Stimulated activated CD4-positive, alpha-beta T cell treated with anti-CD3 and anti-CD28 coated beads, Interleukin-2, amount 100 ng/mL, for 48 hours (primary cell): ENCODE results near the gene ZBED3.

Experiments
- DNase-seq, 2 donors: peaks; one replicate each; pipeline ENCODE4 v3.0.0-alpha.2; 2020

Gene ZBED3

DNA sequence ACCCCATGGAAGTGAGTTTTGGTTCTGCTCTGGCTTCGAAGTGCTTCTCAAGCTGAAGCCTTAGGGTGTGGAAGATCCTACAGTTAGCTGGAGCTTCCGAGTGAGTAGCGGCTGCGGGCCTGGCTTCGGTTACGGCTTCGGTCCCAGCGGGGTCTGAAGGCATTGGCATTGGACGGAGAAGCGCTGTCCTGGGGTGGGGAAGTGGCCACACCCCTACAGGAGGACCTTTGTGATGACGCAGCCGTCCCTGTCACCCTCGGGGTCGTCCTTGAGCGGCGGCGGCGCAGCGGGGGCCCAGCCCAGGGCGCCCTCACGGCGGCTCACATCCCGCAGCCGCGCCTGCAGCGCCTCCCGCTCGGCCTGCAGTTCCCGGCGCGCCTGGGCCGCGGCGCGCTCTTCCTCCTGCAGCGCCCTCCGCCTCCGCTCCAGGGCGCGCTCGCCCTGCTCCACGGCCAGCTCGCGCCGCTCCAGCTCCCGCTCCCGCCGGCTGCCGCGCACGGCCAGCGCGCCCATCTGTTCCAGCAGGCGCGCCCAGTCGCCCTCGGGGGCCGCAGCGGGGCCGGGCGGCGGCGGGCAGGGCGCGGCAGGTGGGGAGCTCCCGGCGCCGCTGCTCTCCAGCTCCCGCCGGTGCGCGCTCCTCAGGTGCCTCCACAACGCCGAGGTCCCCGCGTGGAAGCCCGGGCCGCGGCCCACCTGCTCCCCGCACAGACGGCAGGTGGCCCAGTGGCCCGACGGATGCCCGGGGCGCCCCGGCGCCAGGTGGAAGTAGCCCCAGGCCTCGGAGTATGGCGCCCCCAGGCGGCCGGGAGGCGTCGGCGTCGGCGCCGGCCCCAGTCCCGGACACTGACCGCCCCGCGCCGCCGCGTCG is 9.9 kb downstream of the ZBED3 start:
- DNase-seq: peak; percentile 49 to 72

DNA sequence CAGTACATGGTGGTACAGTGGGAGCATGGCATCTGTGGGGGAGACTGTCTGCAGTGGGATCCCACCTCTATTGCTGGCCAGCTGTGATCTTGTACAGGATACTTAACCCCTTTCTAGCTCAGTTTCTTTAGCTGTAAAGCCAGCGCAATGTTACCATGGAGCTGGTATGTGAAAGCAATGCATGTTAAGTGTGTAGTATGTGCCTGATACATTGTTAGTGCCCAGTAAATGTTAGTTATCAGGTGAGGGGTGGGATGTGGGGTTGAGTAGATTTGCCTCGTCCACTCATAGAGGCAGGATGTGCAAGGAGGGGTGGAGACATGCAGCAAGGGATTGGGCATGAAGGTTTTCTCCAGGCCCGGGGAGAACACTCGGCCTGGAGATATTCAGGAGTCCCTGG is 12.3 kb downstream of the ZBED3 start:
- no peak for DNase-seq

DNA sequence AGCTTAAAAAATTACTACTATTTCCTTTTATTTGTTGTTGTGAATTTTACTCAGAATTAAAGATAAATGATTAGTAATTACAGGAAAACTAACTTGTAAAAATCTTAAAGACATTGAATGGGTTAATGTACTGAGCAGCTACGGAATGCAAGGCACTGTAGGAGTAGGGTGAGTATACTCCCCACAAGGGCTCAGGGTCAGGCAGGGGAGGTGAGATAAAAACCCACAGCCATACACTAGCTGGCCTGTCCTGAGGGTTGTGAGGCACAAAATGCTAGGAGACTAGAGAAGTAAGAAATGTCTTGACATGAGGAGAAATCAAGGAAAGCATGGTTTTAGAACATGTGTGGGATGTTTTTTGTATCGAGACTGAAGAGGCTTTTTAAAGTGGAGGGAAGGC is 13.4 kb downstream of the ZBED3 start:
- no peak for DNase-seq

DNA sequence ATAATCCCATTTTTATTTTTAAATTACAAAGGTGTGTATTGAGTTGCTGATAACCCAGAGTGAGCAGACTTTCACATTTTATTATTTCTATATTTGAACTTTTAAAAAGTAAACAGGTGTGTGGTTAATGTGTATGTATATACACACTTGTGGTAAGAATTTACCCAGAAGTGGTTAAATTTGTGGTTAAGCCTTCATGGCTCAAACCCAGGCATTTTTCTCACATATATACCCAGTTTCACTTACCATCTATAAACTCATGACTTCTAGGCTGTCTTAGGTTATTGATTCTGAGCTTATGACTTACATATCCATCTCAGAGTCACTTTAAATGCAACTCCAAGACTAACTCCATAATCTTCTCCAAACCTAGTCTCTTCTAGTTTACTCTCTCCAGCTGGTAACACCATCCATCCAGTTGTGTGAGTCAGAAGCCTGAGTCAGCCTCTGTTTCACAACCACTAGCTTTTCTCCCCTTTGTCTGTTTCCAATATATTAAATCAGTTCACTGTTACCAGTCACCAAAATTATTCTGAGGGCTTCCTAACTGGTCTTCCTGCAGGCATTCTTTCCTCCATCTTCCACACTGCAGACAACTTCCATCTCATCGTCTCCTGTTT is 20.2 kb downstream of the ZBED3 start:
- DNase-seq: no peak

DNA sequence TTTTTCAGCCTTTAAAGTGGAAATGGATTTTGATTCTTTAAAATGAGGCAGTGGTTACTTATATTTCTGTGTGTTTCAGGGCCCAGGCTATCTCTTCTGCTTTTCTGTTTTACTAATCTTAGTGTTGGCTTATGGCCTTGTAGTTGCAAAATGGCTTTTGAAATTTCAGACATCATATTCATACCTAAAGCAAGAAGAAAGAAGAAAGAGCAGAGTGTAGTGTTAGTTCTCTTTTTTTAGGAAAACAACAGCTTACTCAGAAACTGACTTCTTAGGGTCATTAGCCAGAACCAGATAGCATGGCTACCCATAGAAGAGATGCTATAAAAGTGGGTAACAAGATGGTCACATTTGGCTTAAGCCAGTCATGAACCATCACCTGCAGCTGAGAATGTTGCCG is 20.9 kb downstream of the ZBED3 start:
- DNase-seq: no peak

DNA sequence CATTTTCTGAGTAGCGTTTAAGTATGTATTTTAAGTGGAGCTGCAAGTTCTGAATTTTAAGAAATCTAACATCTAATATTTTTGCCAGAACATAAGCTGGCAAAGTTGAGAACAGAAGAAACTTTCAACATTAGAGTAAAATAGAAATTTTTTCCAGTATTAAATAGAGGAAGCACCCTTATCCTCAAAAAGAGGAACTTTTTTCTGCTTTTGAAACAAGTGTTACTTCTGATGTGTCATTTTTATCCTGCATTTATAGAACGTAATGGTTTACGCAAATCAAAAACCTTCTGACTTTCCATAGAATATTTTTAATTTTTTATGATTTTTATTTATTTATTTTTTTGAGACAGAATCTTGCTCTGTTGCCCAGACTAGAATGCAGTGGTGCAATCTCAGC is 21.8 kb downstream of the ZBED3 start:
- DNase-seq: no peak

DNA sequence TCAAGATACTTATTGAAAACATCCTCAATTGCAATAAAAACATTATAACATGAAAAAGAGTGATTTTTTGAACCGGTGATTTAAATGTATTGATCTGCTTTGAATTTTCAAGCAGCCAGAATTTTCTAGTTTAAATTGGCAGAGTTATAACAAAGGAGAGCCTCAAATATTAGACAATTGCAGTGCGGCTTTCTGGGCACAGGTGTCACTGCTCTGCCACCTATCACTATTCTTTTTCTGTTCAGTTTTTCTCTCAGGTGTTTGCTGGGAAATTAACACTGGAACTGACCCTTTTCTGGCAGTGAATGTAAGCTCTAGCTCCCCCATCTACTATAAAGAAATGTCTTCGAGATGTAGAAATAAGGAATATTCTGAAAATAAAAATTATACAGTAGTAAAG is 23.0 kb downstream of the ZBED3 start:
- no peak for DNase-seq

DNA sequence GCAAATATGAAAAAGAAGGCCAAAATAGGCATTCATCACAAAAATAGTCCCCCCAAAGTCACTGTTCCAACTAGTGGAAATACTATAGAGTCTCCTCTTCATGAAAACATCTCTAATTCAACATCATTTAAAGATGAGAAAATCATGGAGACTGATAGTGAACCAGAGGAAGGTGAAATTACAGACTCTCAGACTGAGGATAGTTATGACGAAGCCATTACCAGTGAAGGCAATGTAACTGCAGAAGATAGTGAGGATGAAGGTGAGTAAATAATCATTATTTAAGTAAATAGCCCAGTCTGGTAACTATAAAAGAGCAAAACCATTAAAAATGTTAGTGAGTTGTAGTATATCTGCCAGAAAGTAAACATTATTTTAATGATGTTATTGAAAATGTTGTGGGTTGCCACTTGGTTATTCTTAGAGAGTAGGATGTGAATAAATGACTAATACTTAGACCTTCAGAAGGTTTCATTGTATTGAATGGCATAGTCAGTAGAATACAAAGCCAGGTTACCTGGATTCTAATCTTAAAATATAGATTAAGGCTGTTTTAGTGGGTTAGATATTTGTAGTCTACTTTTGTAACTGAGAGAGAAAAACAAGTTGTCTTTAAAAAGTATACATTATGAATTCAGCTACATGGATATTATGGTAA is 40.5 kb downstream of the ZBED3 start:
- DNase-seq: no peak

DNA sequence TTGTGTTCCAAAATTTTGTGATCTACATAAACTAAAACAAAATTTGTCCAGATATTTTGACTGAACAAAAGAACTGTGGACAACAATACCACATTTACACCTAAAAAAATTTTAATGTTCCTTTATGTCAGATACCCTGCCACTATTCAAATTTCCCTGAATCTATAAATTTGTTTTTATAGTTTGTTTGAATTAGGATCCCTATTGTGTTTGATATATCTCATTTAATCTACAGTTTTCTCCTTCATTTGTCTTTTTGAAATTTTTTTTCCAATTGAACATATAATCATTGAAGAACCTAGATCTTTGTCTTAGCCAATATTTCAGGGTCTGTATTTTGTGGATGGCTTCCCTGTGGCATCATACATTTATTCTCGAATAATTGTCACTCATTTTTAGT is 51.1 kb downstream of the ZBED3 start:
- DNase-seq: no peak

DNA sequence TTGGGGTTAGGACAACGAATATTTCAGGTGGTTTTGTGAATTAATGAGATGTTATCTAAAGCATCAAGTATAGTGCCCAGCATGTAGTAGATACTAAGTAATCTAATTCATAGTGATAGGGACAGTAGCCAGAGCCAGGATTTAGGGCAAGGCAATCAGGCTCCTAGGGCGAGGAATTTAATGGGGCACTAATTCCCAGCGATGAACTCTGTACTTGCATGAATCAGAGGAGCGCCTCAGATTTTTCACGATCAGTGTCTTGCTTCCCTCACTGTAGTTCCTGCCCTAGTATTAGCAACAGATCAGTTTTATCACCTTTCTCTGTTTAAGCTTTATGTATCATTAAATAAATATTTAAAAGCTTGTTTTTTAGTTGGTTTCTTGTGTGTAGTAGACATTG is 53.7 kb downstream of the ZBED3 start:
- no peak for DNase-seq

DNA sequence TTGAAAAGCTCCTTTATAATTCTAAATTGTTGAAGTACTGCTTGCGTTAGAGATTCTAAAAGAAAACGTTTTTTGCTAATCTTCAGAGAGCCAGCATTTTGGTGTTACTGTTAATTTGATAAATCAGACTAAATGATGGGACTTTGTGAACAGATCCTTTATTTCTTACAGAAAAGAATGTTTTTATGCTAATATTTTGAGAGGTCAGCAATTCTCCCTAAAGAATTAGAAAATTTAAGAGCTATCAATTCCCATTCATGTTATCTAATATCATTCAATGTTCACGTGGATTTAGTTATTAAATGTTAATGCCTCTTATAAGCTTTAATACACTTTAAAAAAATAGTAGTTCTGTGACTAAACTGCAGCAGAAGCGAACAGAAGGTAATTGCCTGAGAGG is 54.5 kb downstream of the ZBED3 start:
- no peak for DNase-seq

DNA sequence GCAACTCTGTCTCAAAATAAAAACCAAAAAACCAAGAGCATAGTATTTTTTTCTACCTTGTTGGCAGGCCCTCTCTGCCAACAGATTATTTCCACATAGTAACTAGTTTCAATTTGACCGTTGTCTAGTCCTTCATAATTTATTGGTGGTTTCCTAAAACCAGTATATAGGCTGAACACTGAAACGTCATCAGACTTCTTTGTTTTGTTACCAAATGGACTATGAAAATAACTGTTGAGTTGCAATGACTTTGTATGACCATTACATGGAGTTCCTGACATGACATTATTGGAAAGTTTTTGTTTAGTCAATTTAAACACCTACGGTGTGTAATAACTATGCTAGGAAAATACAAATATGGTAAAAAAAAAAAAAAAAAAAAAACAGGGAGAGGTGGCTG is 55.2 kb downstream of the ZBED3 start:
- DNase-seq: no peak

DNA sequence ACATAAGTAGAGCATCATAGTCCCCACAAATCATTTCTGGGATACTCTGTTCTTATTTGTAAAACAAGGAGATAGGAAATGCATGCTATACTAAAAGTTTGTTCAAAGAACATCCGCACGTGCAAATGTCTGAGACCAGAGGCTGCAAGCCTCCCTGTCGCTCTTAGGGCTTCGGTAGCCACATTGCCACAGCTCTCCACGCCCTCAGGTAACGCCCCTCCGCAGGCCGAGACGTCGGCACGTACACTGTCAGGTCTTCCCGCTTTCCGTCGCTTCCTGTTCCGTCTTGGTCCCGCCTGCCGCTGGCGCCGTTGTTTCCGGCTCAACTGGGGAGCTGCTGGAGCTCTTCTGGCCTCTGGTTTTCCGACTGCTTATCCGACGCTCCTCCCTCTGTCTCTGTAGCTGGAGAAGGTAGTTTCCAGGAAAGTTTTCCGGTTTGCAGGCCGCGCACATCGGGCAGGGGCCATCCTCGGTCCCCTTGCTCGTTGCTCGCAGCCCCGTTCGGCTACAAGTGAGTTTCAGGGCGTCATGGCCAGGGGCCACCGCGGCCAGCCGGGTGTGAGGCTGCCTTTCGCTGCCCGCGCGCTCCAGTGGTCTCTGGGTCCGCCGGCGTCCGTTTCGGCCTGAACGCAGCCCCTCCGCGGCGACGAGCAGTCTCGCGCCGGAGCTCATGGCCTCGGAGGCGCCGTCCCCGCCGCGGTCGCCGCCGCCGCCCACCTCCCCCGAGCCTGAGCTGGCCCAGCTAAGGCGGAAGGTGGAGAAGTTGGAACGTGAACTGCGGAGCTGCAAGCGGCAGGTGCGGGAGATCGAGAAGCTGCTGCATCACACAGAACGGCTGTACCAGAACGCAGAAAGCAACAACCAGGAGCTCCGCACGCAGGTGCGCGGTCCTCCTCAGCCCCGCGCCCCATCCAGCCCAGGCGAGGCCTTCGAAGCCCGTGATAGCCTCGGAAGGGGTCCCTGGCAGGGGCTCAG is 56.7 kb downstream of the ZBED3 start, which contains the start of gene AGGF1:
TSS of gene AGGF1 (plus strand) at position 308 of the 975 bp plus-strand sequence. CDS start at position 671, 363 bp downstream.
- DNase-seq: peak; percentile 78 to 86

DNA sequence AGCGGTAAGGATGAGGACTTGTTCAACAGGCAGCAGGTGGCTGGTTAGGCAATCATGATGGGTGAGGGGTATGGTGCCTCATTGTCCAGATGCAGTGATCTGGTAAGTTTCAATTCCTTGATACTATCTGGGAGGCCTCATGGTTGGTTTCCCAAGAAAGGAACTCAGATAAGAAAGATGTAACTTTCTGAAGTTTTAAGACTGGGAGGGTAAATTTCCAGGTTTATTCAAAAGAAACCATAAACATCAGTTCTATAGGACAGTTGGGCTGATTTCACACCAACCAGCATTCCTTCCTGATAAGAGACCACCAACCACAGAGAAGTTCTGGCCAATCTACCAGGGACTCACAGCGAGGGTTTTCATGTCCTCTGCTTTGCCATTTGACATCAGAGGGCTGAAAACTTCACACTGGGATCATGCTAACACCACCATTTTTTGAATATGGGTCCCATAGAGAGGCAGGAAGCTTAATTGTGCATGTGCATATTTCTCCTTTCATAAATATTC is 57.7 kb downstream of the ZBED3 start:
- no peak for DNase-seq

DNA sequence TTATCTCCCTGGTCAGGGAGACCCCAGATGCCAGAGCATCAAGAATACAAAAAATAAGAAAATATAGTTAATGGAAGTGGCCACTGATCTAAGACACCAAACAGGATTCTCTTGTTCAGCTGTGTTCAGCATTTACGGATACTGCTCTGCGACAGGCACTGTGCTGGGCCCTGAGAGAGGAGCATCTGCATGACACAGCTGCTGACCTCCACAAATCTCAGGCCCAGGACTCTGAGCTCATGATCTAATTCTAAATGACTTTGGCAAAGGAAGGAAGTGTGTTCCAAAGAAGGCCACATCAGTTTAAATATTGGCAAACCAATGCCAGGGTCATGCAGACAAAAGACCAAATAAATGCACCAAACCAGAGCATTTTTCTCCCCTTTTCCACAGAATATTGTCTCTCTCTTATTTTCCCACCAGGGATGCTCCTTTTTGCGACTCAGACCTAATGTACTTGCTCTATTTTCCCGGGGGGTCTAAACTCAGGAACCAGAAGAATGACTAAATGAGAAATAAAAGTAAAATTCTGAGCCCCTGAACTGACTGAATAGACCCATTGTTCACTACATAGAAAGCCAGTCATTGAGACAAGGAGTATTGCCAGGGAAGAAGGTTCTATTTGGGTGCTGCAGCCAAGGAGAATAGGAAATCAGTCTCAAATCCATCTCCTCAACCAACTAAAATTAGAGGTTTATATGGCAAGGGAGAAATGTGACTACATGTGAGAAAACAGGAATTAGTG is 58.3 kb downstream of the ZBED3 start:
- no peak for DNase-seq

DNA sequence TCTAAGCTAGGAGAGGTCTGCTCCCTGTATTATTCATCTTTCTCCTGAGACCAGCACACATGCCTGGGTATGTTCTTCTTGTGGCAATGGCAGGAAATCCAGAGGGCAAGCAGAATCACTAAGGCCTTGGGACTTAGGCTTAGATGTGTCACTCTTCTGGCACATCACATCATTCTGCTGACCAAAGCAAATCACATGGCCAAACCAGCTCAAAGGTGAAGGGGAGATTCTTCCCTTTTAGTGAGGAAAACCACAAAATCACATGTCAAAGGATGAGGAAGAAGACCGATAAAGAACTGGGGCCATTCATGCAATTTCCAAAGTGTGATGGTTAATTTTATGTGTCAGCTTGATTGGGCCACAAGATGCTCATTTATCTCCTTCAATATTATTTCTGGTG is 62.6 kb downstream of the ZBED3 start:
- DNase-seq: no peak

DNA sequence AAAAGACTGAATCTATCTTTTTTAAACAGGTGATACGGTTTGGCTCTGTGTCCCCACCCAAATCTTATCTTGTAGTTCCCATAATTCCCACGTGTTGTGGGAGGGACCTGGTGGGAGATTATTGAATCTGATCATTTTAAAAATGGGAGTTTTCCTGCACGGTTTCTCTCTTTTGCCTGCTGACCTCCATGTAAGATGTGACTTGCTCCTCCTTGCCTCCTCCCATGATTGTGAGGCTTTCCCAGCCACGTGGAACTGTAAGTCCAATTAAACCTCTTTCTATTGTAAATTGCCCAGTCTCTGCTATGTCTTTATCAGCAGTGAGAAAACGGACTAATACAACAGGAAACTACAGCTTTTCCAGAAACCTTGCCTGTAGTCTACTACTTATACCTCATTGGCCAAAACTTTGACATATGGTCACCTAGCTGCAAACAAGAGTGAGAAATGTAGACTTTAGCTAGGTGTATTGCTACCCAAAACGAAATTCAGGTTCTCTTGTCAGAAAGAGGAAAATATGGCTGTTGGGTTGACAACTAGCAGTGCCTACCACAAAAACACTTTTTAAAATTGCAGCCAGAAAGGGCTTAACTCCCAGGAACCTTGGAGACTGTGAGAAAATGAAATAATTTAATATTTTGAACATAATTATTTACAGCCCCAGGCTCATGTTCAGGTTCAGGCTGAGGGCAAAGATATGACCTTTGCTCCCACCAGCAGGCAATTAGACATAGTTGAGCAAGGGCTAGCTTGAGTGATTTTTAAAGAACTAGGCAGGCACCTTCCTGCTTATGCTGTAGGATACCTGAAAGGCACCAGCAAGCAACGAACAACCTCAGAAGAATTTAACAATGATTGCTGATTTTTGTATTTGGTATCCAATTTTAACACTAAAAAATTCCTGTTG is 64.3 kb downstream of the ZBED3 start:
- no peak for DNase-seq
